SK-N-SH (cell line): ENCODE data around the gene SRD5A3.

Experiments
- CTCF ChIP-seq: fragments of 200-600 bp; sonication (generic); IDR thresholded peaks from 2 replicates; pipeline ENCODE4 v1.6.1; 2017; ENCODE audit warnings: antibody characterized with exemption, mild to moderate bottlenecking, moderate library complexity
- EZH2phosphoT487 ChIP-seq: fragments of 200-600 bp; sonication (generic); IDR thresholded peaks from 2 replicates; pipeline ENCODE4 v1.6.1; 2017; ENCODE audit warnings: low read depth, mixed run types, mild to moderate bottlenecking, antibody characterized with exemption, moderate library complexity, borderline replicate concordance
- GABPA ChIP-seq: IDR thresholded peaks from 2 replicates; pipeline ENCODE4 v1.4.0; 2012; ENCODE audit warnings: low read depth, mild to moderate bottlenecking
- JUND ChIP-seq: IDR thresholded peaks from 2 replicates; pipeline ENCODE4 v1.4.0; 2012
- POLR2AphosphoS5 ChIP-seq: IDR thresholded peaks from 2 replicates; pipeline ENCODE4 v1.6.1; 2012; ENCODE audit warnings: low read depth, low read length
- REST ChIP-seq: IDR thresholded peaks from 2 replicates; pipeline ENCODE4 v1.6.1; 2012; ENCODE audit warnings: mild to moderate bottlenecking, low read depth, low read length, moderate library complexity
- YY1 ChIP-seq: IDR thresholded peaks from 2 replicates; pipeline ENCODE4 v1.4.0; 2012; ENCODE audit warnings: low read depth, mild to moderate bottlenecking
- TF ChIP-seq, protein P1 (sequence below): IDR thresholded peaks from 2 replicates; pipeline ENCODE4 v1.4.0; 2012; ENCODE audit warnings: low read depth

GRCh38 chr4:55407119-55407518 lies 61.1 kb downstream of the SRD5A3 start:
- TF ChIP-seq CTCF (no peak), YY1 (no peak), EZH2phosphoT487 (no peak), GABPA (no peak), REST (no peak), JUND (no peak), POLR2AphosphoS5 (no peak)
- TF ChIP-seq, protein P1, sequence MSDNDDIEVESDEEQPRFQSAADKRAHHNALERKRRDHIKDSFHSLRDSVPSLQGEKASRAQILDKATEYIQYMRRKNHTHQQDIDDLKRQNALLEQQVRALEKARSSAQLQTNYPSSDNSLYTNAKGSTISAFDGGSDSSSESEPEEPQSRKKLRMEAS = no peak
